ENCODE data around the gene ANO8.
"Not testable (repeated sequence)": the region's sequence is repeated elsewhere in the genome, so short reads cannot be mapped to it uniquely, and the experiment has no call there.

Gene ANO8

DNA sequence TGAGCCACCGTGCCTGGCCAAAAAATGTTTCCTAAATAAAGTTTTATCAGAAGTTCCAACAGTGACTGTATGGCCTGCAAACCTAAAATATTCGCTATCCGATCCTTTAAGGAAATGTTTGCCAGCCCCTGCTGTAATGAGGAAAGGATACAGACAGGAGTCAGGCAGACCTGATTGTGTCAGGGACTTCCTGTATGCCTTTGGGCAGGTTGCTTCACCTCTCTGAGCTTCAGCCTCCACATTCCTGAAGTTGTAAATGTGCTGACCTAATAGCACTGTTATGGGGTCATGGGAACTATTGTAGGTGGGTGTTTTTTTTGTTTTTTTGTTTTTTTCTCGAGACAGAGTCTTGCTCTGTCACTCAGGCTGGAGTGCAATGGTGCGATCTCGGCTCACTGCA is 37.7 kb downstream of the ANO8 start:
- no peak overlapping the region for H3K4me3 ChIP-seq (ENCODE audit: low read depth, low read length)
- no peaks in the 10 kb centered on the region for H3K36me3 ChIP-seq (ENCODE audit: control insufficient read depth, insufficient read depth, low read length)
- H3K79me2 ChIP-seq = peaks cover 3% of the 10 kb centered on the region
- H3K27me3 ChIP-seq (ENCODE audit: control insufficient read depth, insufficient read depth, low read length) = no peaks in the 10 kb centered on the region
- H3K4me2 ChIP-seq (ENCODE audit: low read length) = no peak overlapping the region
- TF ChIP-seq, protein P1, sequence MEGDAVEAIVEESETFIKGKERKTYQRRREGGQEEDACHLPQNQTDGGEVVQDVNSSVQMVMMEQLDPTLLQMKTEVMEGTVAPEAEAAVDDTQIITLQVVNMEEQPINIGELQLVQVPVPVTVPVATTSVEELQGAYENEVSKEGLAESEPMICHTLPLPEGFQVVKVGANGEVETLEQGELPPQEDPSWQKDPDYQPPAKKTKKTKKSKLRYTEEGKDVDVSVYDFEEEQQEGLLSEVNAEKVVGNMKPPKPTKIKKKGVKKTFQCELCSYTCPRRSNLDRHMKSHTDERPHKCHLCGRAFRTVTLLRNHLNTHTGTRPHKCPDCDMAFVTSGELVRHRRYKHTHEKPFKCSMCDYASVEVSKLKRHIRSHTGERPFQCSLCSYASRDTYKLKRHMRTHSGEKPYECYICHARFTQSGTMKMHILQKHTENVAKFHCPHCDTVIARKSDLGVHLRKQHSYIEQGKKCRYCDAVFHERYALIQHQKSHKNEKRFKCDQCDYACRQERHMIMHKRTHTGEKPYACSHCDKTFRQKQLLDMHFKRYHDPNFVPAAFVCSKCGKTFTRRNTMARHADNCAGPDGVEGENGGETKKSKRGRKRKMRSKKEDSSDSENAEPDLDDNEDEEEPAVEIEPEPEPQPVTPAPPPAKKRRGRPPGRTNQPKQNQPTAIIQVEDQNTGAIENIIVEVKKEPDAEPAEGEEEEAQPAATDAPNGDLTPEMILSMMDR (IDR thresholded peaks at IDR 0.05) = no peak
- no peak overlapping the region for H2AFZ ChIP-seq
- H3K9ac ChIP-seq = no peak overlapping the region
- peaks cover 5% of the 10 kb centered on the region for H3K4me1 ChIP-seq
- H3K9me3 ChIP-seq (ENCODE audit: control insufficient read depth, low read length) = no peaks in the 10 kb centered on the region
- peak overlapping the region; percentile 62 for H3K27ac ChIP-seq

DNA sequence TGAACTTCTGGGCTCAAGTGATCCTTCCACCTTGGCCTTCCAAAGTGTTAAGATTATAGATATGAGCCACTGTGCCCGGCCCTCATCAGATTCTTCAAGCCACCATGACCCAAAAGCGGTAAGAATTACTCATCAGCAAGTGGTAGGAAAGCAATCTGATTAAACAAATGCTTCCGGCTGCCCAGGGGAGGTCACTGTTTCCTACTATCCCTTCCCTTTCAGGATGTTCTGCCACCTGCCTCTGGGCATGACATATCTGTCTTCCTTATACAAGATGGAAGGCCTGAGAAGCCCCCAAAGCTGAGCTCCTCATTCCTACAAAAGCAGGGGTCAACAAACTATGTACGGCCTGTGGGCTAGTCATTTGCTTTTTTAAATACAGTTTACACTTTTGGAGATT is 38.4 kb downstream of the ANO8 start:
- Histone ChIP-seq H2AFZ (no peak overlapping the region), H3K4me3 (ENCODE audit: low read depth, low read length) (peak overlapping the region; percentile 18), H3K4me1 (peaks cover 5% of the 10 kb centered on the region), H3K9me3 (ENCODE audit: control insufficient read depth, low read length) (no peaks in the 10 kb centered on the region), H3K79me2 (peaks cover 3% of the 10 kb centered on the region), H3K4me2 (ENCODE audit: low read length) (peak overlapping the region; percentile 9), H3K27me3 (ENCODE audit: control insufficient read depth, insufficient read depth, low read length) (no peaks in the 10 kb centered on the region), H3K27ac (peak overlapping the region; percentile 62), H3K36me3 (ENCODE audit: control insufficient read depth, insufficient read depth, low read length) (no peaks in the 10 kb centered on the region), H3K9ac (no peak overlapping the region)
- TF ChIP-seq, protein P1 (IDR thresholded peaks at IDR 0.05) = peak; percentile 48

DNA sequence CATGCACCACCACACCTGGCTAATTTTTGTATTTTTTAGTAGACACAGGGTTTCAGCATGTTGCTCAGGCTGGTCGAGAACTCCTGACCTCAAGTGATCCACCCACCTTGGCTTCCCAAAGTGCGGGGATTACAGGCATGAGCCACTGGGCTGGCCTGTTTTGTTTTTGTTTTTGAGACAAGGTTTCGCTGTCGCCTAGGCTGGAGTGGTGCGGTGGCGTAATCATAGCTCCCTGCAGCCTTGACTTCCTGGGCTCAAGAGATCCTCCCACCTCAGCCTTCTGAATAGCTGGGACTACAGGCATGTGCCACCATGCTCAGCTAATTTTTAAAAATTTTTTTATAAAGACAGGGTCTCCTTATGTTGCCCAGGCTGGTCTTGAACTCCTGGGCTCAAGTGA is 39.1 kb downstream of the ANO8 start:
- H3K4me3 ChIP-seq (ENCODE audit: low read depth, low read length); H3K27me3 ChIP-seq (ENCODE audit: control insufficient read depth, insufficient read depth, low read length); H3K79me2 ChIP-seq; H3K4me2 ChIP-seq (ENCODE audit: low read length); H2AFZ ChIP-seq; H3K9ac ChIP-seq; H3K36me3 ChIP-seq (ENCODE audit: control insufficient read depth, insufficient read depth, low read length); H3K4me1 ChIP-seq; H3K9me3 ChIP-seq (ENCODE audit: control insufficient read depth, low read length): not testable (repeated sequence)
- H3K27ac ChIP-seq = peak overlapping the region; percentile 62

DNA sequence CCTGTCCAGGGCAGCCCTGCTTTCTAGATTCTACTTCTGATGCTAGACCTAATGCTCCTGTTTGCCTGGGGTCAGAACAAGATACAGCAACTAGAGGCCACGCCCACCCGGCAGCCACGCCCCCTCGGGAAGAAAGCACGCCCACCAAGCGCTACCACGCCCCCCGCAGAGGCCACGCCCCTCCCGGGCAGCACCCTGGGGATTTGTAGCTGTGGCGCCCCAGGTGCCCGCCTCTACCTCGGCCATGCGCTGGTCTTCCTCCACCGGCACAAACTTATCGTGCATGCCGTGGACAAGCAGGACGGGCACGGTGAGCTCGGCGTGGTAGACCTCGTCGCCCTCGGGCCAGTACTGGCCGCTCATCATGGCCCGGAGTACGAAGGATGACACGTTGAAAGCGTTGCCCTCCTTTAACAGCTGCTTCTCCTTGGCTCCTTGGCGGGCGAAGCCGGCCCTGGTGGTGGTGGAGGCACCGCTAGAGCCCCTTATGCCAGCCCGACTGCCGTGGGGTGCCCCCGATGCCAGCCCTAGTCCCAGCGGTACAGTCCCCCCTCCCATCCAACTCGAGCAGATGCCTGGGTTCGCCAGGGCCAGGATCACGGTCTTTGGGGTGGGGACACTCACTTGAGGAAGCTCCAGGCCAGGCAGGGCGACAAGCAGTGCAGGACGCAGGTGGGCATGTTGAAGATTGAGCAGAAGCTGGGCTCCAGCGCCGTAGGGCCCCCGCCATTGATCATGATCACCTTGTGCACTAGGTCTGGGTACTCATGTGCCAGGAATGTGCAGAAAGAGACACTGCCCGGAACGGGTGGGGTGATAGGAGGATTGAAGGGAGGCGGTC is 40.4 kb downstream of the ANO8 start:
- H3K4me2 ChIP-seq (ENCODE audit: low read length) = no peak overlapping the region
- no peaks in the 10 kb centered on the region for H3K27me3 ChIP-seq (ENCODE audit: control insufficient read depth, insufficient read depth, low read length)
- peaks cover 5% of the 10 kb centered on the region for H3K4me1 ChIP-seq
- no peak overlapping the region for H2AFZ ChIP-seq
- no peak overlapping the region for H3K9ac ChIP-seq
- no peak overlapping the region for H3K4me3 ChIP-seq (ENCODE audit: low read depth, low read length)
- H3K9me3 ChIP-seq (ENCODE audit: control insufficient read depth, low read length) = no peaks in the 10 kb centered on the region
- TF ChIP-seq, protein P1 (IDR thresholded peaks at IDR 0.05) = no peak
- H3K27ac ChIP-seq = no peak overlapping the region
- H3K36me3 ChIP-seq (ENCODE audit: control insufficient read depth, insufficient read depth, low read length) = no peaks in the 10 kb centered on the region
- H3K79me2 ChIP-seq = peaks cover 3% of the 10 kb centered on the region

DNA sequence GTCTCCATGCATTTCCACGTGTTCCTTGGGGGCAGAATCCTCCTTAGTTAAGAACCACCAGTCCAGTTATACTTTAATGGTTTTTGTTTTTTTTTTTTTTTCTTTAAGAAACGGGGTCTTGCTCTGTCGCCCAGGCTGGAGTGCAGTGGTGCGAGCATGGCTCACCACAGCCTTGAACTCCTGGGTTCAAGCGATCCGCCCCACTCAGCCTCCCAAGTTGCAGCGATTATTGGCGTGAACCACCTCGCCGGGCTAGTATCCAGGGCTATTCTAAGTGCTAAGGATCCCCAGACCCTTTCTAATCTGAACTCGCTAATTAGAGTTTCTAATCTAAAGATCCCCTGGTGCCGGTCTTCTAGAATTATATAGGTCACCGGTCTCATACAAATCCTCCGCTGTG is 41.0 kb downstream of the ANO8 start:
- H3K27me3 ChIP-seq (ENCODE audit: control insufficient read depth, insufficient read depth, low read length) = no peaks in the 10 kb centered on the region
- TF ChIP-seq, protein P1 (IDR thresholded peaks at IDR 0.05) = no peak
- no peaks in the 10 kb centered on the region for H3K9me3 ChIP-seq (ENCODE audit: control insufficient read depth, low read length)
- peaks cover 5% of the 10 kb centered on the region for H3K4me1 ChIP-seq
- H2AFZ ChIP-seq = no peak overlapping the region
- H3K79me2 ChIP-seq = peaks cover 3% of the 10 kb centered on the region
- H3K4me3 ChIP-seq (ENCODE audit: low read depth, low read length) = no peak overlapping the region
- H3K36me3 ChIP-seq (ENCODE audit: control insufficient read depth, insufficient read depth, low read length) = no peaks in the 10 kb centered on the region
- no peak overlapping the region for H3K27ac ChIP-seq
- H3K9ac ChIP-seq = no peak overlapping the region
- H3K4me2 ChIP-seq (ENCODE audit: low read length) = no peak overlapping the region

Measured in parathyroid adenoma (tissue), 2 donors.